B cell (primary cell): ENCODE data around the gene TRIM60.

Experiments
- CTCF ChIP-seq: fragments of 200-600 bp; IDR thresholded peaks from one replicate; pipeline ENCODE4 v1.8.0; 2022; ENCODE audit warnings: antibody characterized with exemption, mild to moderate bottlenecking
- EZH2 ChIP-seq: IDR thresholded peaks from 2 replicates; pipeline ENCODE4 v1.6.1; 2012; ENCODE audit warnings: borderline replicate concordance, low read depth, mild to moderate bottlenecking, moderate library complexity, low read length; ENCODE audit not compliant: insufficient read depth, poor library complexity, severe bottlenecking

GRCh38 chr4:165053645-165054044 is 21.8 kb downstream of the TRIM60 start, which contains the start of gene TRIM75:
- no peak for TF ChIP-seq CTCF
- no peak for TF ChIP-seq EZH2
